ENCODE data around the gene RPN2.

Gene RPN2

GRCh38 chr20:37238935-37239451 lies 59.9 kb downstream of the RPN2 start:
- Histone ChIP-seq H3K27me3 (ENCODE audit: control insufficient read depth in 1 of 2, insufficient read depth in 2 of 2, low read length in 2 of 2) (no peaks in the 10 kb centered on the region), H3K36me3 (ENCODE audit: control insufficient read depth in 1 of 2, insufficient read depth in 2 of 2, low read length in 2 of 2) (peaks cover 69 to 97% of the 10 kb centered on the region in 2 donors), H3K9me3 (ENCODE audit: control insufficient read depth in 1 of 2, low read length in 2 of 2) (no peaks in the 10 kb centered on the region), H3K4me3 (ENCODE audit: low read depth in 1 of 2, low read length in 2 of 2) (no peak overlapping the region), H3K9ac (ENCODE audit: low read depth in 1 of 2, low read length in 2 of 2) (no peak overlapping the region), H3K4me1 (ENCODE audit: control insufficient read depth in 1 of 2, insufficient read depth in 2 of 2, low read length in 2 of 2) (peaks cover 0 to 5% of the 10 kb centered on the region in 2 donors), H3K27ac (ENCODE audit: low read depth, low read length) (no peak overlapping the region)

GRCh38 chr20:37240337-37241067 lies 61.4 kb downstream of the RPN2 start:
- Histone ChIP-seq H3K27ac (ENCODE audit: low read depth, low read length) (no peak overlapping the region), H3K4me1 (ENCODE audit: control insufficient read depth in 1 of 2, insufficient read depth in 2 of 2, low read length in 2 of 2) (peaks cover 0 to 5% of the 10 kb centered on the region in 2 donors)

GRCh38 chr20:37242503-37242902 lies 63.4 kb downstream of the RPN2 start:
- peaks cover 0 to 5% of the 10 kb centered on the region in 2 donors for H3K4me1 ChIP-seq (ENCODE audit: control insufficient read depth in 1 of 2, insufficient read depth in 2 of 2, low read length in 2 of 2)
- H3K27ac ChIP-seq (ENCODE audit: low read depth, low read length) = no peak overlapping the region
- no peaks in the 10 kb centered on the region for H3K9me3 ChIP-seq (ENCODE audit: control insufficient read depth in 1 of 2, low read length in 2 of 2)
- H3K27me3 ChIP-seq (ENCODE audit: control insufficient read depth in 1 of 2, insufficient read depth in 2 of 2, low read length in 2 of 2) = no peaks in the 10 kb centered on the region
- H3K4me3 ChIP-seq (ENCODE audit: low read depth in 1 of 2, low read length in 2 of 2) = no peak overlapping the region
- H3K9ac ChIP-seq (ENCODE audit: low read depth in 1 of 2, low read length in 2 of 2) = no peak overlapping the region
- peaks cover 46 to 67% of the 10 kb centered on the region in 2 donors for H3K36me3 ChIP-seq (ENCODE audit: control insufficient read depth in 1 of 2, insufficient read depth in 2 of 2, low read length in 2 of 2)

More at GRCh38 chr20:37240337-37241067, 61.4 kb downstream of the RPN2 start:
- no peak overlapping the region for H3K4me3 ChIP-seq (ENCODE audit: low read depth in 1 of 2, low read length in 2 of 2)
- no peaks in the 10 kb centered on the region for H3K27me3 ChIP-seq (ENCODE audit: control insufficient read depth in 1 of 2, insufficient read depth in 2 of 2, low read length in 2 of 2)
- no peak overlapping the region for H3K9ac ChIP-seq (ENCODE audit: low read depth in 1 of 2, low read length in 2 of 2)
- H3K9me3 ChIP-seq (ENCODE audit: control insufficient read depth in 1 of 2, low read length in 2 of 2) = no peaks in the 10 kb centered on the region
- peaks cover 62 to 87% of the 10 kb centered on the region in 2 donors for H3K36me3 ChIP-seq (ENCODE audit: control insufficient read depth in 1 of 2, insufficient read depth in 2 of 2, low read length in 2 of 2)

GRCh38 chr20:37243076-37243936 lies 64.2 kb downstream of the RPN2 start:
- no peak overlapping the region for H3K27ac ChIP-seq (ENCODE audit: low read depth, low read length)

GRCh38 chr20:37243937-37244571 lies 64.9 kb downstream of the RPN2 start:
- H3K9ac ChIP-seq (ENCODE audit: low read depth in 1 of 2, low read length in 2 of 2) = no peak overlapping the region
- peaks cover 35 to 51% of the 10 kb centered on the region in 2 donors for H3K36me3 ChIP-seq (ENCODE audit: control insufficient read depth in 1 of 2, insufficient read depth in 2 of 2, low read length in 2 of 2)

More at GRCh38 chr20:37243076-37243936, 64.2 kb downstream of the RPN2 start:
- H3K4me3 ChIP-seq (ENCODE audit: low read depth in 1 of 2, low read length in 2 of 2) = no peak overlapping the region
- H3K9me3 ChIP-seq (ENCODE audit: control insufficient read depth in 1 of 2, low read length in 2 of 2) = no peaks in the 10 kb centered on the region
- H3K9ac ChIP-seq (ENCODE audit: low read depth in 1 of 2, low read length in 2 of 2) = no peak overlapping the region
- peaks cover 42 to 59% of the 10 kb centered on the region in 2 donors for H3K36me3 ChIP-seq (ENCODE audit: control insufficient read depth in 1 of 2, insufficient read depth in 2 of 2, low read length in 2 of 2)
- H3K27me3 ChIP-seq (ENCODE audit: control insufficient read depth in 1 of 2, insufficient read depth in 2 of 2, low read length in 2 of 2) = no peaks in the 10 kb centered on the region
- peaks cover 0 to 5% of the 10 kb centered on the region in 2 donors for H3K4me1 ChIP-seq (ENCODE audit: control insufficient read depth in 1 of 2, insufficient read depth in 2 of 2, low read length in 2 of 2)

GRCh38 chr20:37244572-37244957 lies 65.4 kb downstream of the RPN2 start:
- Histone ChIP-seq H3K4me1 (ENCODE audit: control insufficient read depth in 1 of 2, insufficient read depth in 2 of 2, low read length in 2 of 2) (no peaks in the 10 kb centered on the region), H3K4me3 (ENCODE audit: low read depth in 1 of 2, low read length in 2 of 2) (no peak overlapping the region), H3K9ac (ENCODE audit: low read depth in 1 of 2, low read length in 2 of 2) (no peak overlapping the region), H3K9me3 (ENCODE audit: control insufficient read depth in 1 of 2, low read length in 2 of 2) (no peaks in the 10 kb centered on the region), H3K27me3 (ENCODE audit: control insufficient read depth in 1 of 2, insufficient read depth in 2 of 2, low read length in 2 of 2) (no peaks in the 10 kb centered on the region), H3K27ac (ENCODE audit: low read depth, low read length) (no peak overlapping the region), H3K36me3 (ENCODE audit: control insufficient read depth in 1 of 2, insufficient read depth in 2 of 2, low read length in 2 of 2) (peaks cover 31 to 47% of the 10 kb centered on the region in 2 donors)

More at GRCh38 chr20:37243937-37244571, 64.9 kb downstream of the RPN2 start:
- H3K4me1 ChIP-seq (ENCODE audit: control insufficient read depth in 1 of 2, insufficient read depth in 2 of 2, low read length in 2 of 2) = no peaks in the 10 kb centered on the region
- H3K27ac ChIP-seq (ENCODE audit: low read depth, low read length) = no peak overlapping the region
- H3K9me3 ChIP-seq (ENCODE audit: control insufficient read depth in 1 of 2, low read length in 2 of 2) = no peaks in the 10 kb centered on the region
- no peak overlapping the region for H3K4me3 ChIP-seq (ENCODE audit: low read depth in 1 of 2, low read length in 2 of 2)
- no peaks in the 10 kb centered on the region for H3K27me3 ChIP-seq (ENCODE audit: control insufficient read depth in 1 of 2, insufficient read depth in 2 of 2, low read length in 2 of 2)

- H3K9me3 ChIP-seq (ENCODE audit: control insufficient read depth in 1 of 2, low read length in 2 of 2) = no peaks in the 10 kb centered on the region
- H3K36me3 ChIP-seq (ENCODE audit: control insufficient read depth in 1 of 2, insufficient read depth in 2 of 2, low read length in 2 of 2) = peaks cover 30 to 37% of the 10 kb centered on the region in 2 donors
- H3K27me3 ChIP-seq (ENCODE audit: control insufficient read depth in 1 of 2, insufficient read depth in 2 of 2, low read length in 2 of 2) = no peaks in the 10 kb centered on the region
- no peak overlapping the region for H3K27ac ChIP-seq (ENCODE audit: low read depth, low read length)
- no peaks in the 10 kb centered on the region for H3K4me1 ChIP-seq (ENCODE audit: control insufficient read depth in 1 of 2, insufficient read depth in 2 of 2, low read length in 2 of 2)
- no peak overlapping the region for H3K9ac ChIP-seq (ENCODE audit: low read depth in 1 of 2, low read length in 2 of 2)
- H3K4me3 ChIP-seq (ENCODE audit: low read depth in 1 of 2, low read length in 2 of 2) = no peak overlapping the region
Measured at GRCh38 chr20:37245216-37246150, 66.4 kb downstream of the RPN2 start.

- H3K4me3 ChIP-seq (ENCODE audit: low read depth in 1 of 2, low read length in 2 of 2) = no peak overlapping the region
- no peaks in the 10 kb centered on the region for H3K27me3 ChIP-seq (ENCODE audit: control insufficient read depth in 1 of 2, insufficient read depth in 2 of 2, low read length in 2 of 2)
- H3K9me3 ChIP-seq (ENCODE audit: control insufficient read depth in 1 of 2, low read length in 2 of 2) = no peaks in the 10 kb centered on the region
- H3K4me1 ChIP-seq (ENCODE audit: control insufficient read depth in 1 of 2, insufficient read depth in 2 of 2, low read length in 2 of 2) = no peaks in the 10 kb centered on the region
- no peak overlapping the region for H3K9ac ChIP-seq (ENCODE audit: low read depth in 1 of 2, low read length in 2 of 2)
- H3K36me3 ChIP-seq (ENCODE audit: control insufficient read depth in 1 of 2, insufficient read depth in 2 of 2, low read length in 2 of 2) = peaks cover 18 to 25% of the 10 kb centered on the region in 2 donors
- H3K27ac ChIP-seq (ENCODE audit: low read depth, low read length) = no peak overlapping the region
Measured at GRCh38 chr20:37246736-37247135, 67.6 kb downstream of the RPN2 start.

GRCh38 chr20:37247547-37247946 lies 68.4 kb downstream of the RPN2 start:
- Histone ChIP-seq H3K4me3 (ENCODE audit: low read depth in 1 of 2, low read length in 2 of 2) (no peak overlapping the region), H3K27ac (ENCODE audit: low read depth, low read length) (no peak overlapping the region), H3K9me3 (ENCODE audit: control insufficient read depth in 1 of 2, low read length in 2 of 2) (no peaks in the 10 kb centered on the region), H3K9ac (ENCODE audit: low read depth in 1 of 2, low read length in 2 of 2) (no peak overlapping the region), H3K4me1 (ENCODE audit: control insufficient read depth in 1 of 2, insufficient read depth in 2 of 2, low read length in 2 of 2) (no peaks in the 10 kb centered on the region), H3K36me3 (ENCODE audit: control insufficient read depth in 1 of 2, insufficient read depth in 2 of 2, low read length in 2 of 2) (peaks cover 15 to 17% of the 10 kb centered on the region in 2 donors), H3K27me3 (ENCODE audit: control insufficient read depth in 1 of 2, insufficient read depth in 2 of 2, low read length in 2 of 2) (no peaks in the 10 kb centered on the region)
